Measurements from ENCODE around the gene ABR.

ABR gene

DNA sequence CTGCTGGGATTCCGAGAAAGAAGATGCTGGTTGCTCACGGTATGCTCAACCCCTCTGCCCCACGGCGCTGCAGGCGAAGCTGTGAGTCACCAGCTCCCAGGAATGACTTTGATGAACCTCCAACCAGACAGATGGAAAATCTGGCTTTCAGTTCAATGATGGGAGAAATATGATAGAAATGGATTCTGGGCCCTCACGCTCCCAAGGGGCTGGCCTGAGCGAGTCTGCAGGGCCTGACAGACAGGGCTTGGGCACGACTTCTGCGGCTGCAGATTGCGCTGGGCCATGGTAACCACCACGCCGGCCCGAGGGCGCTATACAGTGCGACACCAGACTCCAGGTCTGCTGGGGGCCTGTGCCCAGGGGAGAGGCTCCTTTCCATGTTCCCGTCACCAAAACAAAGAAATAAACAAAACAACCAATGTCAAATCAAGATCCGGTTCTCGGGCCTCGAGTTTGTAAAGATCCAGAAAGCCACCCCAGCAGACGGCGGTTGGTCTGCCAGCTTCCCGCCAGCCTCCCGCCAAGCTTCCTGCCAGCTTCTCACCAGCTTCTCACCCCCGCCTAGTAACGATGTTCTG is 11.1 kb upstream of the ABR start:
- 0 out of 2 replicates have a peak overlapping the region, but pooled peaks have one; percentile 7 for H3K4me2 ChIP-seq
- H3K4me3 ChIP-seq: no peak overlapping the region
- H3K27ac ChIP-seq: no peak overlapping the region
- TF ChIP-seq Cebpa-rat (IDR thresholded peaks at IDR 0.05): no peak
- H3K9ac ChIP-seq: no peak overlapping the region
- 0 out of 2 replicates have a peak, but pooled peaks cover 5% of the 10 kb centered on the region for H3K27me3 ChIP-seq
- H3K4me1 ChIP-seq: peaks cover 38% of the 10 kb centered on the region
- H3K36me3 ChIP-seq: no peaks in the 10 kb centered on the region
- no peaks in the 10 kb centered on the region for H3K9me3 ChIP-seq
- peaks cover 96% of the 10 kb centered on the region for H4K20me1 ChIP-seq

DNA sequence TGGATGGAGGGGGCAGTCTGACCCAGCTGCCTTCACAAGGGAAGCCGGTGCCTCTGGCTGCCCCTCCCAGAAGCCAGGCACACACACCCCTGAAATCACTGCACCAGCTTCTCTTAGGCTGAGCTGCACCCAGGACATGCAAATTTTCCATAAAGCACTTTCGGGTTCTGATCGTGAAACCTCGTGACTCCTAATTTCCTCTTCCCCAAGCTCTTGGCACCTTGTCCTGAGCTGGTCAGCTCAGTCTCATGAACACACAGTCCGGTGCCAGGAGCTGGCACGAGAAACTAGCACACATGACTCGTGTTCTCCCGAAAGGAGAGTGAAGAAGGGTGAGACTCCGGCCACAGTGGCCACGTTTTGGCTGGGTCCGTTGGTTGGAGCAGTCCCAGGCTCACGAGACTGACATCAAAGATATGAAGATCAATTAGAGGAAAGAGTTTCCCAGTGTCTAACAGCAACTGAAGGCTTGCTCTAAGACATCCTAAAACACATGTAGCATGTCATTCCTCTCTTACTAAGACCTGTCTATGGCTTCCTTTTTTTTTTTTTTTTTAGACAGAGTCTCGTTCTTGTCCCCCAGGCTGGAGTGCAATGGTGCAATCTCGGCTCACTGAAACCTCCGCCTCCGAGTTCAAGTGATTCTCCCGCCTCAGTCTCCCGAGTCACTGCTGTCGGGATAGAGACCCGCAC is 9.2 kb upstream of the ABR start:
- H3K27ac ChIP-seq: no peak overlapping the region
- no peak for TF ChIP-seq Cebpa-rat (IDR thresholded peaks at IDR 0.05)
- H3K36me3 ChIP-seq: no peaks in the 10 kb centered on the region
- 0 out of 2 replicates have a peak, but pooled peaks cover 5% of the 10 kb centered on the region for H3K27me3 ChIP-seq
- no peak overlapping the region for H3K4me3 ChIP-seq
- H4K20me1 ChIP-seq: peaks cover 100% of the 10 kb centered on the region
- H3K9ac ChIP-seq: no peak overlapping the region
- H3K9me3 ChIP-seq: no peaks in the 10 kb centered on the region
- H3K4me1 ChIP-seq: peaks cover 46% of the 10 kb centered on the region
- no peak overlapping the region for H3K4me2 ChIP-seq

DNA sequence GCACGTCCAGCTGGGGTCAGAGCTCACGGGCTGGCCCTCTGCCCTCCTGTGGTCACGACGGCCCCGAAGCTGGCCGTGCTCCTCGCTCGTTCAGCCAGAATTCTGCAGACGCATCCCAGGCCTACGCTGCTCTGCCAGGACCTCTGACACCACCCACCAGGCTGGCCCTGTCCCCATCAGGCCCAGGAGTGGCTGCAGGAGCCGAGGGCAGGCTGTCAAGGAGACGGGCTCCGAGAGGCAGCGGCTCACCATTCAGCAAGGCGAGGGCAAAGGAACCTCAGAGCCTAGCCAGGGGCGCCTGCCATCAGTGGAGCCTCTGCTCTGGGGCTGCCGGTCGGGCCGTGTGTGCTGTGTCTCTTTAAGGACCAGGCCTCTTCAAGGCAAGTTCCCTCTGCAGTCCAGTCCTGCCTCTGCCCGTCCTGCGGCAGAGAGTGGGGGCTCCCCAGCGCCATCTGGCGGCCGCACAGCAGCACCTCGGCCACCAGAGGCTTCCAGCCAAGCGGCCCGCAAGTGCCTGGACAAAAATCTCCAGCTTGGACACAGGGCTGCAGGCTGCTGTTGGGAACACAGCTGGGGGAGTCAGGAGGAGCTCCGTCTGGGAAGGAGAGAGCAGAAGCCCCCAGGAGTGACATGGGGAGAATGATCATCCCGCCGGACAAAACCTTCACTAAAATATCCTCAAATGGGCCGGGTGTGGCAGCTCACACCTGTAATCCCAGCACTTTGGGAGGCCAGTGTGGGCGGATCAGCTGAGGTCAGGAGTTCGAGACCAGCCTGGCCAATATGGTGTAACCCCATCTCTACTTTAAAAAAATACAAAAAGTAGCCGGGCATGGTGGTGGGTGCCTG is 7.4 kb upstream of the ABR start:
- H3K4me1 ChIP-seq: peaks cover 61% of the 10 kb centered on the region
- H3K9ac ChIP-seq: no peak overlapping the region; the same call in 1 of the 2 replicates
- H3K4me3 ChIP-seq: no peak overlapping the region
- no peak overlapping the region for H3K27ac ChIP-seq
- no peaks in the 10 kb centered on the region for H3K36me3 ChIP-seq
- no peak for TF ChIP-seq Cebpa-rat (IDR thresholded peaks at IDR 0.05)
- no peaks in the 10 kb centered on the region for H3K9me3 ChIP-seq
- H3K27me3 ChIP-seq: 0 out of 2 replicates have a peak, but pooled peaks cover 5% of the 10 kb centered on the region
- H4K20me1 ChIP-seq: peaks cover 100% of the 10 kb centered on the region
- H3K4me2 ChIP-seq: peak overlapping the region; percentile 59

DNA sequence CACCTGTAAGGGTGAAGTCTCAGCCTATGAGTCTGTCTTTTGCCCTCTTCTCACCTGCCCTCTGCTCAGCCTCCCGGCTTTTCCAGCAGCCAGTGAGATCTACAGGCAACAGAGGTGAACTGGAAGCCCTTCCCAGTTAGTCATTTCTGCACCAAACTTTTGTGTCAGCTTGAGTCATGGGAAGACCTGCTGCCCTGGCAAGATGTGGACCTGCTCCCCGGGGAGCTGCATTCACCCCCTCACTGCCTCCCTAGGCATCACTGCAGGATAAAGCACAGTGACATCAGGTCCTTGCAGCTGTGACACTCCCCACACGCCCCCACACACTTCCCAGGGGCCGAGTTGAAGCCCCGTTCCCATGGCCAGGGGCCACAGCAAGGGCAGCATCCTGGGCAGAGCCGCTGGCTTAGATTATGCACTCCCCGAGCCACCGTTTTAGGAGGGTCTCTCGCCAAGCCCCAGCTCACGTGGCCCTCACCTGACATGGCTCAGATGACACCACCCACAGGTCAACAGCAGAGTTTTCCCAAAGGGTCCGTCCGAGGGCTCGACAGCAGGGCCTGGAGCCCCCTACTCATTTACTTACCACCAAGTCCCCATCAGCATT is 6.5 kb upstream of the ABR start:
- H3K36me3 ChIP-seq: no peaks in the 10 kb centered on the region
- no peak overlapping the region for H3K4me3 ChIP-seq
- H3K27me3 ChIP-seq: 0 out of 2 replicates have a peak, but pooled peaks cover 5% of the 10 kb centered on the region
- H3K27ac ChIP-seq: no peak overlapping the region
- H4K20me1 ChIP-seq: peaks cover 100% of the 10 kb centered on the region
- H3K4me1 ChIP-seq: peaks cover 64% of the 10 kb centered on the region
- no peak overlapping the region; the same call in 1 of the 2 replicates for H3K9ac ChIP-seq
- no peaks in the 10 kb centered on the region for H3K9me3 ChIP-seq
- no peak for TF ChIP-seq Cebpa-rat (IDR thresholded peaks at IDR 0.05)
- peak overlapping the region; percentile 59 for H3K4me2 ChIP-seq

DNA sequence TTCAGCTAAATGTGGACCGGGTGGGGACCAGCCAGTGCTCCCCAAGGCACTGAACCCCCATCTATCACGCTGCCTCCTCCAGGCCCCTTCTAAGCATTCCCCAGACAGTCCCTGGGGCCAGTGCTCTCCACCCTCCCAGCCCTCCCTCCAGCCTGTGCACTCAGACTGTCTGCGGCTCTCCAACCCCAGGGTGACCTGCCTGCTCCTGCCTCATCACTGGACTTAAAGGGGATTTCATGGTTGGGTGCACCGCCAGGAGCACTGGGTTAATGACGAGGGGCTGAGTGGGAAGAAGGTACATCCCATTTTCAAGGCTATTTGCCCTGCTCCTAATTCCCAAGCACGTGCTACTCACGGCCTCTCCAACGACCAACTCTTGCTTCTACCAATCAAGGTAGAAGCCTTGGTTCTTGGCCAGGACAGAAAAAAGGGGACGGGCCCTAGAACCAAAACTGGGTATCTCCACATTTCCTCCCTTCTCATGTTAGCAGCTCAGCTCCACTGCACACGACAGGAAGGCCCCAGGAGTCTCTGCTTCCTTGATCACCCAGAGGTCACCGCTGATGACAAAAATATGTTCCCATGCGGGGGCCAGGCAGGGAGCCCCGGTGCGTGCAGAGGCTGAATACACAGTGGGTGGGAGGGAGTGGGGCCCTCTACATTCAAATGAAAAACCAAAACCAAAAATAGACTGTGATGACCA is 3.5 kb upstream of the ABR start:
- peak overlapping the region; percentile 39; the same call in 1 of the 2 replicates for H3K4me3 ChIP-seq
- H4K20me1 ChIP-seq: peaks cover 94% of the 10 kb centered on the region
- H3K4me1 ChIP-seq: peaks cover 79% of the 10 kb centered on the region
- peak overlapping the region; percentile 99 for H3K4me2 ChIP-seq
- peak overlapping the region; percentile 15; the same call in 1 of the 2 replicates for H3K9ac ChIP-seq
- H3K36me3 ChIP-seq: no peaks in the 10 kb centered on the region
- no peaks in the 10 kb centered on the region for H3K9me3 ChIP-seq
- no peak overlapping the region for H3K27ac ChIP-seq
- H3K27me3 ChIP-seq: no peaks in the 10 kb centered on the region
- TF ChIP-seq Cebpa-rat (IDR thresholded peaks at IDR 0.05): no peak

DNA sequence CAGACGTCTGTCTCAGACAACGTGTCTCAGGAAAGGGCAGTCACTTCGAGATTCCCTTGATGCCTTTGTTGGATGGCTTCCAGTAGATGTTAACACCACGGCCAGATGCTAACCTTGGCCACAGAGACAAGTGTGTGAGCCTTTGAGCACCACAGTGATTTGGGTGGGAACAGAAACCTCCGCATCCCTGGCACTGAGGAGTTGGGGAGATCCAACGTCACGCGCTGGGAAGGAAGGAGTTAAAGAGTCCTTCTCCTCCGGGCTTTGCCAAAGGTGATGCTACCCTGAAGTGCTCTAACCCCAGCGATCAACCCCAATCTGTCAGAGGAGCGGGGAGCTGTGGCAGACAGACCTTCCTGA is 3.0 kb upstream of the ABR start:
- no peak overlapping the region for H3K27ac ChIP-seq
- peak overlapping the region; percentile 99 for H3K4me2 ChIP-seq
- H3K27me3 ChIP-seq: no peaks in the 10 kb centered on the region

DNA sequence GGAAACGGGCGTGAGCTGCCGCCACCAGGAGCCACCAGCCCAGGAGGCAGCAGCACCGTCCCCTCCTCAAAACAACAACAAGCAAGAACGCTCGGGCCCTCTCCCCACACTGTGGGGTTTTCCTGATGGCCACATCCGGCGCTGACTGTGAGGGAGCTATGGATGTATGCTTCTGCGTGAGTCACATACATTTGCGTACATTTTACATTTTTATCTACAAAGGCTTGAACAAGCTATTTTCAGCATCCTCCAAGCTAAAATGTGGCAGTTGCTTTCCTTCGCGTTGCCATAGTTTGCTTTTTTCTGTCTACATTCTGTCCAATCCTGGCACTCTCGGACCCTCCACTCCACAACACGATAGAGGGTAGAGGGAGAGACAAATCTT is 2.0 kb upstream of the ABR start:
- Histone ChIP-seq H3K4me2 (peak overlapping the region; percentile 99), H3K4me1 (peaks cover 87% of the 10 kb centered on the region), H3K9me3 (no peaks in the 10 kb centered on the region), H3K27me3 (no peaks in the 10 kb centered on the region), H3K4me3 (peak overlapping the region; percentile 77), H3K36me3 (no peaks in the 10 kb centered on the region), H3K27ac (no peak overlapping the region; the same call in 1 of the 2 replicates), H4K20me1 (peaks cover 94% of the 10 kb centered on the region), H3K9ac (peak overlapping the region; percentile 26; the same call in 1 of the 2 replicates)
- TF ChIP-seq Cebpa-rat (IDR thresholded peaks at IDR 0.05): no peak

More for the DNA sequence above, 3.0 kb upstream of the ABR start:
- Histone ChIP-seq H4K20me1 (peaks cover 94% of the 10 kb centered on the region), H3K9me3 (no peaks in the 10 kb centered on the region), H3K4me1 (peaks cover 84% of the 10 kb centered on the region), H3K4me3 (peak overlapping the region; percentile 39; the same call in 1 of the 2 replicates), H3K9ac (0 out of 2 replicates have a peak overlapping the region, but pooled peaks have one; percentile 15), H3K36me3 (no peaks in the 10 kb centered on the region)
- no peak for TF ChIP-seq Cebpa-rat (IDR thresholded peaks at IDR 0.05)

DNA sequence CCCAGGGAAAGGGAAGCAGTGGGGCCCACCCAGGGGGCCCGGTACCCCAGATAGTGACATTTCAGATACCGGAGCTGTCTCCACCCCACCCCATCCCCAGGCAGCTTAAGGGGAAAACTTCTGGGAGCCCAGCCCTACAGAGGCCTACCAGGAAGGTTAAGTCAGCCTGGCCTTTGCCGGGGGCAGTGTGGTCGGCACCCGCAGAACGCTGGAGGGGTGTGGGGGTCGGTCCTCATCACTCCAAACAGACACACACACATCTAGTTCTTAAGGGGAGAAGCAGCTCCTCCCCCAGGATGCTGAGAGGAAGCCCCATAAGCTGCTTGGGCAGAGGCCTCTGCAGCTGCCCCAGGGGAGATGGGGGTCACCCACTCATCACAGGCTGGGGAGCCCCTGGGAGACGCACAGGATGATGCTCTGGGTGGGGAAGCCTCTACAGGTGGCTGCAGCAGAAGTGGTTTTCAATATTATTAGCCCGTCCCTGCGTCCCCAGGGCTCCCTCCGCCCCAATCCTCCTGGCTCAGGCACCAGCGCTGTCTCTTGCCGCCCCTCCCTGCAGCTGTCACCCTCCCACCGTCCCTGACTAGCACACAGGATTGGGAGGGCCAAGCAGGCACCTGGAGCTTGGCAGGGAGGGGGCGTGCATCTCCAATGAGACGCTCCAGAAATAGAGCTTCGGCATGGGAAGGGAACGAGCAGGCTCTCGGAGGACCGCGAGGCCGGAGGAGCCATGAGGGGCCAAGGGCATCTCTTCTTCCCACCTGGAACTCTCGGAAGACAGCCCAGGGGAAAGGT is 1.4 kb upstream of the ABR start:
- no peaks in the 10 kb centered on the region for H3K9me3 ChIP-seq
- no peaks in the 10 kb centered on the region for H3K36me3 ChIP-seq
- H3K4me1 ChIP-seq: peaks cover 87% of the 10 kb centered on the region
- H4K20me1 ChIP-seq: peaks cover 94% of the 10 kb centered on the region
- H3K4me3 ChIP-seq: peak overlapping the region; percentile 77
- peak overlapping the region; percentile 61; the same call in 1 of the 2 replicates for H3K9ac ChIP-seq
- no peak for TF ChIP-seq Cebpa-rat (IDR thresholded peaks at IDR 0.05)
- peak overlapping the region; percentile 60; the same call in 1 of the 2 replicates for H3K27ac ChIP-seq
- H3K4me2 ChIP-seq: peak overlapping the region; percentile 99
- H3K27me3 ChIP-seq: no peaks in the 10 kb centered on the region

All from BLaER1 (cell line).